Fibroblast of skin of right quadriceps (primary cell): ENCODE results near the gene SYNJ1.
"Not testable (repeated sequence)": the region's sequence is repeated elsewhere in the genome, so short reads cannot be mapped to it uniquely, and the experiment has no call there.

Source experiments
- DNase-seq: peaks from one replicate; pipeline ENCODE4 v3.0.0-alpha.2; 2013

Gene SYNJ1

DNA sequence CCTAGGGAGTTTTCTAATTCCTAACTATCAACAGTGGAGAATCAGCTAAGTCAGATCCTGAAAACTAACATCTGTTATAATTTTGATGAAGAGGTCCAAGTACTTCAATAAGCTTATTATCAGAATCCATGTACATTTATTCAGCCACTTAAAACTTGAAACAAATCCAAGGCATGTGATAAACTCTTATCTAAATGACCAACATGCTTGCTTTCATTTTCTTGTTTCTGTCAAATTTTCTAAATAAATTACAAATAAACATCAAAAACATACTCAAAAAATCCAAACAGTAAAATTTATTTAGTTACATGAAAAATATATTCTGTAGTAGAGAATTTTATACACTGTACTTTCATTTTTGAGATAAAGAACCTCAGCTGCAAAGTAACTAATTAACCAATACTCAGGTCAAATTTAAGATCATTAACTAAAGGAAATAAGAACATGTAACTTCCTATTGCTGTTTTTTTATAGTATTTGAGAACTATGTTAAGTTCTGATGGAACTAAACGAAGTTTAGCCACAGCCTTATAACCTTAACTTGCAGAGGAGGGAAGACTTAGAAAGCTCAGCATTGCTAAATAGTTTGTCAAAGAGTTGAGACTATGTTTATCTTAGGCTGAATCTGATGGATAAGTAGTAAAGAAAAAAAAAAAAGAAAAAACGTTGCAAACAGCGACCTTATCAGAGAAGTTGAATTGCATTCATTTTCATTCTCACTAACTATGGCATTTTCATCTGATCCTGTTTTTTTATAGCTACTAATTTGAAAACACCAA is 44.9 kb downstream of the SYNJ1 start:
- no peak for DNase-seq

DNA sequence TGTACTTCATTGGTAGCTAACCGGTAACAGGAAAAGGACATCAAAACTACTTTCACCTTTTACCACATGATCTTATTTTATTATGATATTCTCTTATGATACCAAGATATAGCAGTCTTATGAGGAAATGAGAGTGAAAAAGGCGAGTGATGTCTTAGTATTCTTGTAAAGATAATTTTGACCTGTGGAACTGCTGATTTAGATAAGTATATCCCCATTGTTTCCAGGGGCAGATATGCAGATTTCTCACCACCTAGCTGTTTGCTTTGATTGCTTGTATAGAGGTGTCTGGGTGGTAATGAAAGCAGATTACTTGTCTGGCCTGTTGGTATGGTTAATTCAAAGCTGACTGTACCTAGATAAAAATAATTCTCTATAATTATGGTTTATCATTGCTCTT is 53.1 kb downstream of the SYNJ1 start:
- DNase-seq, result no peak

GRCh38 chr21:32674038-32674437 is 53.8 kb downstream of the SYNJ1 start:
- no peak for DNase-seq

DNA sequence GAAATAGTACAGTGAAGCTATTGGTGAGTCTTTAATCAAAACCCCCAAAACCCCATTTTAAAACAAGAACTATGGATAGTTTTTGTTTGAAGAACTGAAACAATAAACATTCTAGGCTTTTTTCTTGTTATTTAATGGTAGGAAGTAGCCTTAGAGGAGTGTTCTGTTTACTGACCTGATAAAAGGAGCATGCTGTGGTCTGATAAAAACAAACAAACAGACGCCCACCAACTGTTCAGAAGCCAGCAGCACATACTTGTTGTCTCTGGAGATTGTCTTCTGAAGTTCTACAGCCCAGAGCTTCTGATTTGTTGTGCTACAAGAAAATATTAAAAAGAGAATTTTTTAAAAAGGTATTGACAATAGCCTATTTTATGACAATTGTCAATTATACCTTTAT is 61.6 kb downstream of the SYNJ1 start:
- DNase-seq, result no peak

DNA sequence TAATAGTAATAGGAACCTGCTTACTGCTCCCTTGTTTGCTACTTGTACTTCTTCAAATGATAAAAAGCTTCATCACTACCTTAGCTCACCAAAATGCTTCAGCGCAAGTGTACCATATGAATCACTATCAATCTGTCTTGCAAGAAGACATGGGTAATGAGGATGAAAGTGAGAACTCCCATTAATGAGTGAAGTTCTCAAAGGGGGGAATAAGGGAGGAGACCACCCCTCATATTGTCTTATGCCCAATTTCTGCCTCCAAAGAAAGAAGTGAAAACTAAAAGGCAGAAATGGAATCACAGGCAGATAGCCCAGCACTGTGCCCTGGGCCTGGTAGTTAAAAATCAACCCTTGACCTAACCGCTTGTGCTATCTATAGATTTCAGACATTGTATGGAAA is 63.7 kb downstream of the SYNJ1 start:
- DNase-seq, result not testable (repeated sequence)

DNA sequence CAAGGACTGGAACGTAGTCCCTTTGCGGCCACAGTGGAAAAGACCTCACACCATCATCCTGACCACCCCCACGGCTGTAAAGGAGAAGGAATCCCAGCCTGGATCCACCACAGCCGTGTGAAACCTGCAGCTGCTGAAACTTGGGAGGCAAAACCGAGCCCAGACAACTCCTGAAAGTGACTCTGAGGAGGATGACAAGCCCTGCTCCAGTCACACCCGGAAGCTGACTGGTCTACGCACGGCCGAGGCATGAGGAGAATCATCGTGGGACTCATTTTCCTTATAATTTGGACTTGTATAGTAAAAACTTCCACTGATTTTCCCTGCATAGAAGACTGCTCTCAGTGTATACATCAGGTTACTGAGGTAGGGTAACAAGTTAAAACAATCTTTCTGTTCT is 65.8 kb downstream of the SYNJ1 start:
- not testable (repeated sequence) for DNase-seq

GRCh38 chr21:32661026-32661782 is 66.6 kb downstream of the SYNJ1 start:
- DNase-seq, result not testable (repeated sequence)

DNA sequence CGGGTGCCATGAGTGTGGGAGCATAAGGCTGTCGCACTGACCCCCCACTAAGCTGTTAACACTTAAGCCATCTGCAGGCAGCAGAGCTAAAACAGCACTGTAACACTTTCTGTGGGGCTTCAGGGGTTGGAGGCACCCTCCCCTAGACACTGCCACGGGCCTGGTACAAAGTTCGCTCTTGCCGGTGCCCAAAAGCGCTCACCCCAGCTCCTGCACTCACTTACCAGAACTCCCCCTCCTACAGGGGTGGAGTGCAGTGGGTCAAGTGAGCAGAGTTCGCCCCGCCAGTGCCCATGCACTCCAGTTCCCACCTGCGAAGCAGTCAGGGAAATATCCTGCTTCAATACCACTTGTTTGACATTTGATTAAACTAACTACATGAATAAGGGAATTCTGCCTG is 69.3 kb downstream of the SYNJ1 start:
- no peak for DNase-seq

DNA sequence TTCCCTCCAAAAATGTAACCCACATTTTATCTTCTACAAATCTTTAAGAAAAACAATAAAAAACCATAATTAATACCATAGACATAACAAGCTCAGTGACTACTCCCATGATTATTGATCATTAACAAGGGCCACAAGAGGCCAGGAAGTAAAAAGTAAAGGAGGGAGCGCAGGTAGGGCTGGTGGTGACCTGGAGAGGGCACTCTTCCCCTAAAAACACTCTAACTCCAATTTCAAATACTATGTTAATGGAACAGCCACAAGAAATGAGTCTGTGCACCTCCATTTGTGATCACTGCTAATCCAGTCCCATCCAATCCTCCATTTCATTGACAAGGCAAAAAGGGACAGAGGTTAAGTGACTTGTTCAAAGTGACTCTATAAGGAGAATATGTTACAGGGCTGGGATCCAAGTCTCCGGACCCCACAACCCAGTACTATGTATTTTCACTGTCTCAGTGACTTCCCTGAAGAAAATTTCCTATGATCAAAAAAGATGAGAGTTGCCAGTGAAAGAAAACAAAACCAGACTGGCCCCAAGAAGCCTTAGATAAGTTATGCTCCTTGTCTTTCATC is 74.4 kb downstream of the SYNJ1 start:
- no peak for DNase-seq

- DNase-seq, result no peak
Measured at GRCh38 chr21:32648165-32648564, 79.6 kb downstream of the SYNJ1 start.

GRCh38 chr21:32645261-32646182 is 82.3 kb downstream of the SYNJ1 start:
- no peak for DNase-seq

GRCh38 chr21:32641710-32642698 is 85.8 kb downstream of the SYNJ1 start:
- DNase-seq, result no peak

- DNase-seq, result peak; percentile 13
Measured at GRCh38 chr21:32626621-32627196, 101.1 kb downstream of the SYNJ1 start.

DNA sequence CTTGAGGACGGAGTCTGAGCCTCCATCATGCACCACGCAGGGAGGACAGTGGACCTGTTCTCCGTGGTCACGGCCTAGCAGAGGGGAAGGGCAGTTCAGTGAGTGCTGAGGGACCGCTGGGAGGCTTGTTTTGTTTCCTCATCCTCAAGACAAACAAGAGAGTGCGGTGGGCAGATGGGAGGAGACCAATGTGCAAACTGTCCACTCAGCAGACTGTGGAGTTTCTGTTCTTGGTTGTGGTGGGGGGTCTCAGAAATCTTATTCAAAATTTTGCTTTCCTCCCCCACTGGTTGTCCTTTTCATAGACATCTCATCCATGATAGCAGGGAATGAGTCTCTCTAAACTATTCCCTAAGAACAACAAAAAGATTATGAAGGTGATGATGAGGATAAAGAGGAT is 109.6 kb downstream of the SYNJ1 start:
- not testable (repeated sequence) for DNase-seq

DNA sequence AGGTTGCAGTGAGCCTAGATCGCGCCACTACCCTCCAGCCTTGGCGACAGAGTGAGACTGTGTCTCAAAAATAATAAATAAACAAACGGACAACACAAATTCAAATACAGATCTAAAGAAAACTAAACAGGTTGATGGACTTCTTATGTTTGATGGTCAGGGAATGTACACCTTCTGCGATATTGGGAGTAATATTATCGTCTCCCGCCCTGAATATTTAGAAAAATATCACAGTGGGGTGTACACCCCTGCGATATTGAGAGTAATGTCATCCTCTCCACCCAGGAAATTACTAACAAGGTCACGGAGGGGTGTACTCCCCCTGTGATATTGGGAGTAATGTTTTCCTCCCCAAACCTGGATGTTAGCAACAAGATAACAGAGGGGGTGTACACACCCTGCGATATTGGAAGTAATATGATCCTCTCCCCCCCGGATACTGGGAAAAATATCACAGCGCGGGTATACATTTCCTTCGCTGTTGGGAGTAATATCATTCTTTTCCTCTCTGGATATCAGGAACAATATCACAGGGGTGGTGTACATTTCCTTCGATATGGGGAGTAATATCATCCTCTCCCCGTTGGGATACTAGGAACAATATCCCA is 114.3 kb downstream of the SYNJ1 start:
- DNase-seq, result no peak

GRCh38 chr21:32612999-32613337 is 114.8 kb downstream of the SYNJ1 start:
- no peak for DNase-seq

DNA sequence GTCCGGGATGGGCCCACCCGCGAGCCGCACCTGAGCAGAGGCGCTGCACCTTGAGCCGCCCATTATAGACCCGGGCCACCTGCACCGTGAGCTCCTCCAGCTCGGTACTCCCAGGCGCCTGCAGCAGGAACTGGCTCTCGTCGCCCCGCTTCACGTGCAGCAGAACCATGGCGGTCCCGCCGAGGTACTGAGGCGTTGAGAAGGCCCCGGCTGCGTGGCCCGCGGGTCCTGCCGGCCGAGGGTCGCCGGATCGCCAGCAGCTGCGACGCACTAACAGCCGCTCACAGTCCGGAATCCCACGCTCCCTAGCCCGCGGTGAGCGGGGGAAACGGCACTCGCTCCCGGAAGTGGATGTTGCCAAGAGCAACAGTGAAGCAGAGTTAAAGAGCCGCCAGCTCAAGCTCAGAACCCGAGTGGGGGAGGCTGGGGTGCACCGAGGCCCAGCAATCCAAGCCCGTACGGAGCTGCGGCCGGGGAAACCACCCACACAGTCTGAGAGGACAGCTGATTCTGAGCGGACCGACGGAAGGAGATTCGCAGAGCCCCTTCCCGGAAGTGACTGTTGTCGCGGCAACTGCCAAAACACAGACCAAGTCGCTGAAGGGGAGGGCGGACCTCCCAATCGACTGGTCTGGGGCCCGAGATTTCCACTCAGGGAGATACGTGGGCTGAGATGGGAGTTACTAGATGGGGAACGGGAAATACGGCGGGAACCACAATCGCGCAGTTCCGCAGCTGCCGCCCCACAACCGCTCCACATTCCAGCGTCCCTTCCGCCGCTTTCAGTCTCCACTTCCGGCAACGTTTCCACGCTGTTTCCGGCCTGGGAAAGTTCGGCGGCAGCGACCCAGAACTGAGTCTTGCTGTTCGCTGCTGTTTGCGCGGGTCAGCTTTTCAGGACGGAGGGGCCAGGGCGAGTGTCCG is 115.5 kb downstream of the SYNJ1 start, which contains the start of gene CFAP298:
Gene CFAP298 (minus strand): TSS at position 303 of the 924 bp plus-strand sequence. CDS start 134 bp downstream, at position 169.
- peak; percentile 94 for DNase-seq

DNA sequence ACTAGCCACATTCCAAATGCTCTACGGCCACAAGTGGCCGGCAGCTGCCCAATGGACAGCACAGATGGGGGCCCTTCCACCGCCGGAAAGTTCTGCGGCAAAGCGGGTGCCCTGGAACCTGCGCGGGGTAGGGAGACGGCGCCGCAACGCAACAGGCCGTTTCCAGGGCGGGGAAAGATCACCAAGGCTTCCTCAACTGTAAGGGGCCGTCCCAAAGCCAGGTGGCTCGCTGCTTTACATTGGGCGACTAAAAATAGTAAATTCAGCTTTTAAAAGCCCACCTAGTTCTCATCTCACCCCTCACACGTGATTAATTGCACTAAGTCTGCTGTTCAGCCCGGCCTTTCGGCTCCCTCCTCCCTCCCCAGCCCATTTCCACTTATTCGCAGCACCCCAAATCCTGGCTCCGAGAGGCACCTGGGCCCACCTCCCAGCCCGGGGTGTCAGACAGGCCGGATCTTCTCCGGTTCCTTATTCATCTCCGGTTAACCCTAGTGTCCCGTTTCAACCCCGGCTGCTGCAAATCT is 116.3 kb downstream of the SYNJ1 start:
- DNase-seq, result no peak

- not testable (repeated sequence) for DNase-seq
Measured at GRCh38 chr21:32610940-32611339, 116.9 kb downstream of the SYNJ1 start.
